Stimulated activated naive CD8-positive, alpha-beta T cell treated with anti-CD3 and anti-CD28 coated beads, Interleukin-15, Interleukin-2, amounts not matched to agents 100 U/mL and 50 U/mL, for 24 hours (primary cell): ENCODE results near the gene TRIM59.
A peak's percentile ranks its signal among the peaks of the same experiment; 100 is the strongest.

Experiments
- ATAC-seq: fragments of 150-1000 bp; cut with Tn5 transposase; one replicate; pipeline ENCODE4 v1.10.0; 2021
- DNase-seq: peaks from one replicate; pipeline ENCODE4 v3.0.0; 2021

Gene TRIM59, protein sequence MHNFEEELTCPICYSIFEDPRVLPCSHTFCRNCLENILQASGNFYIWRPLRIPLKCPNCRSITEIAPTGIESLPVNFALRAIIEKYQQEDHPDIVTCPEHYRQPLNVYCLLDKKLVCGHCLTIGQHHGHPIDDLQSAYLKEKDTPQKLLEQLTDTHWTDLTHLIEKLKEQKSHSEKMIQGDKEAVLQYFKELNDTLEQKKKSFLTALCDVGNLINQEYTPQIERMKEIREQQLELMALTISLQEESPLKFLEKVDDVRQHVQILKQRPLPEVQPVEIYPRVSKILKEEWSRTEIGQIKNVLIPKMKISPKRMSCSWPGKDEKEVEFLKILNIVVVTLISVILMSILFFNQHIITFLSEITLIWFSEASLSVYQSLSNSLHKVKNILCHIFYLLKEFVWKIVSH

DNA sequence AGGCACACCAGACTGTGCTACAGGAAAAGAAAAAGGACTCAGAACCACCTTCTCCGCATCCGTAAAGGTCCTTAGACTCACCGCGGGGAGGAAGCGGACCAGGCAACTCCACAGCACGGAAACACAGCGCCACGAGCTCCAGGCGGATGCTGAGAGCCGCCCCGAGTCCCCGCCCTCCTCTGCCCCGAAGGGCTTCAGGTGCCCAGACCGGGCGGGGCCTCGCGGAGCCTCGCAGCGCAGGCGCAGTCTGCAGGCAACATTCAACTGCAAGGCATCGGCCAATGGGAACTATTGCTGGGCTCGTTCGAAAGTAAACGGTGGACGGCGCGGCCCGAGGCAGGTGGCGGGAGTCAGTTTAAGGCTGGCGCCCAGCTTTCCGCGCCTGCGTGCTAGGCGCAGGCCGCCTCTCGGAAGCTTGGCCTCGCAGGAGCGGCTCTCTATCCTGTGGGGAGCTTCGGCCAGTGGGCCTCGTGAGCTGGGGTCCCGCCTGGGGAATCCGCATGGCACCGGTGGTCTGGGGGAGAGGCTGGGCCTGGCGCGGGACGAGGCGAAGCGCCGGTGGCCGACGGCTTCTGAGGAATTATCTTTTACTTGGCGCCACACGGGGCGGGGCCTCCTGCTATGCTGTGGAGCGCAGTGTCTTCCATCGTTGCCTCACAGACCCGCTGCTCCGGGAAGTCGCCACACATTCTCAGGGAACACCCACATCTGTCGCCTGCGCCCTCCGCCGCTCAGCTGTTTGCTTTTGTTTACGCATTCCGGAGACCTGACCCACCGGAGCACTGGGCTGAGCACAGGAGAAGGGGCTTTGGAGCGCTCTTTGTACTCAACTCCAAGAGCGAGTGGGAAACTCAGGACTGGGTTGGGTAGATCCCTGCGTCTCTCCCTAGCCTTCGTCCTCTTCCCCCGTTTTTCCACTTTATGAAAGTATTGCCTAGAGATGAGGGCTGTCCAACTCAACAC lies at the start of gene TRIM59:
Gene TRIM59, minus strand, starts transcription at position 151 of the 963 bp plus-strand sequence. CDS start 10,603 bp downstream, outside the sequence.
- peak; percentile 96 for ATAC-seq
- DNase-seq, result peak; percentile 97

DNA sequence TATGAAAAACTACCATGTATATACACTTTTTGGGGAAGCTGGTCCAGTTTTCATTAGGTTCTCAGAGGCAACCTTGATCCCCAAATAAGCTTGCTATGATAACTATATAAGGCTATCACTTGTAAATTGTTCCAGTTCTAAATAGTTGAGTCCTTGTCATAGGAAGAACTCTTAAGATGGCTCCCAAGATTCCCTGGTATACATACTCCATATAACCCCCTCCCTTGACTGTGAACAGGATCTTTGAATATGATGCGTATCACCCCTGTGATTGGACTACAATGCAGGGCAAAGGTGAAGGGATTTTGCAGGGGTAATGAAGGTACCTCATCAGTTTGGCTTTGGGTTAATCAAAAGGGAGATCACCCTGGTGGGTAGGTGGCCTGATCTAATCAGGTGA lies 48.6 kb upstream of the TRIM59 start:
- ATAC-seq (no peak), DNase-seq (no peak)

- no peak for ATAC-seq
- no peak for DNase-seq
These were observed 40.6 kb upstream of the TRIM59 start for GRCh38 chr3:160490166-160490565.

- ATAC-seq (no peak), DNase-seq (no peak)
These were observed 36.9 kb upstream of the TRIM59 start for GRCh38 chr3:160486459-160486869.

GRCh38 chr3:160482796-160483195 lies 33.2 kb upstream of the TRIM59 start:
- ATAC-seq (no peak), DNase-seq (no peak)

DNA sequence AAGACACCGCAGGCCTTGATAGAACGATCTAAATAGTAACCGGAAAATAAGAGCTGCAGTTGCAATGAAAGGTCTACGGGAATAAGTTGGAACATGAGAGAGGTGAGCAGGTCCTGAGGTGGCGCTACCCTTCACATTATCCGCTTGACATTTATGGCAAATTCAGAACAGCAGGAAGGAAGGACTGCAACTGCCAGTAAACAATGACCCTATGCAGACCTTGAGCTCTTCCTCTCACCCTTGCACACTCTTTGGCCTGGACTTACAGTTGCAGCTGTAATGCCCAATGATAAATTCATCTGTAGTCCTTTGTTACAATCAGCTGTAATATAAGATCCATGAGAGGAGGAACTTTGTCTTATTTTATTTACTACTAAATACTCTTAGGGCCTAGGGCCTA lies 32.3 kb upstream of the TRIM59 start:
- ATAC-seq, result no peak
- DNase-seq, result no peak

GRCh38 chr3:160480931-160481330 lies 31.3 kb upstream of the TRIM59 start:
- DNase-seq (no peak), ATAC-seq (no peak)

GRCh38 chr3:160479376-160479775 lies 29.8 kb upstream of the TRIM59 start:
- no peak for DNase-seq
- no peak for ATAC-seq

- DNase-seq, result no peak
These were observed 28.8 kb upstream of the TRIM59 start for GRCh38 chr3:160478338-160478737.

GRCh38 chr3:160477750-160478149 lies 28.2 kb upstream of the TRIM59 start:
- ATAC-seq, result no peak

More at GRCh38 chr3:160478338-160478737, 28.8 kb upstream of the TRIM59 start:
- ATAC-seq, result no peak

DNA sequence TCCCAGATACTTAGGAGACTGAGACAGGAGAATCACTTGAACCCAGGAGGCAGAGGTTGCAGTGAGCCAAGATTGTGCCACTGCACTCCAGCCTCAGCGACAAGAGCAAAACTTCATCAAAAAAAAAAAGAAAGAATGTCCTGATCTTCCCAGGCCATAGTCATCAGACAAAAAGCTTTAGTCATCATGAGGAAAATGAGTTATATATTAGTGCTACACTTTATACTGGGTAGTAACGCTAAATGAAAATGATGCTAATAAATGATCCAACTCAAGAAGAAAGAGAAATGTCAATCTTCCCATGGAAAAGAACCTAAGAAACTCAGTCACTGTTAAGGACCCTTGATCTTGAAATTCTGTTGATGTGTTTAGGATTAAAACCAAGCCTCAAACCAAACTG lies 26.3 kb upstream of the TRIM59 start:
- DNase-seq (no peak), ATAC-seq (no peak)

More at GRCh38 chr3:160477750-160478149, 28.2 kb upstream of the TRIM59 start:
- DNase-seq, result no peak

DNA sequence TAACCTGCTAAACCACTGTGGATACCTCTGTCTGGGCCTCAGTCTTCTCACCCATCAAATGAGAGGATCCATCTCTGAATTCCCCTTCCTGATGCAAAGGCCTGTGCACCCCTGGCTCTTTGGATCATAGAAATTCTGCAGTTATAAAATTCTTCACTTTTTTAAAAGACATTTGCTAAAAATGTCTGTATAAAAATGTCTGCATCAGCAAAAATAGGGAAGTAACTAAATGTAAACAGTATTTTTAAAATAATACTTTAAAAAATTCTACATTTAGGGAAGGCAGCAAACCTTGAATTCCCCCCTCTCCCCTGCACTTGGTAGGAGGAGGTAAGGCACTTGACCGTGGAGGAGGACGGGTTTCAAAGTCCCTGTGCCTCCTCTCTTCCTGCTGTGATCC lies 25.6 kb upstream of the TRIM59 start:
- ATAC-seq, result no peak
- DNase-seq, result no peak

- DNase-seq (no peak), ATAC-seq (no peak)
These were observed 24.8 kb upstream of the TRIM59 start for GRCh38 chr3:160474416-160474838.

- DNase-seq, result no peak
These were observed 24.4 kb upstream of the TRIM59 start for GRCh38 chr3:160473978-160474377.

DNA sequence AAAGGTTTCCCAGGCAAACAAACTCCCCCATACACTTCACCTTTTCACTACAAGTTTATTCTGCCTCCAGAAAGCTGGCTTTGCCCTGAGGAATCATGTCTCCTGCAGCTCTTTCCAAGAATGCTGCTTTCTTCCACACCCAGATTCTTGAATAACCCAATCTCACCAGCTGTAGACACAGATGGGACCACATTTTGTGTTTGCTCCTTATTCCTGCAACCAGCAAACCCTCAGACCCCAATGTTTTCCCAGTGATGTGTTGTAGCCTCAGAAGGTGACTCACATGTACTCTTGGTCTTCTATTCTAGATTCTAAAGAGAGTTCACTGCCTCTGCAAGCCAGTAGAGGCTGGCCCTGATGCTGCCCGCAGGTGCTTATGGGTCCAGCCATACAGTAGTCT lies 23.6 kb upstream of the TRIM59 start:
- DNase-seq (no peak), ATAC-seq (no peak)

More at GRCh38 chr3:160473978-160474377, 24.4 kb upstream of the TRIM59 start:
- no peak for ATAC-seq

DNA sequence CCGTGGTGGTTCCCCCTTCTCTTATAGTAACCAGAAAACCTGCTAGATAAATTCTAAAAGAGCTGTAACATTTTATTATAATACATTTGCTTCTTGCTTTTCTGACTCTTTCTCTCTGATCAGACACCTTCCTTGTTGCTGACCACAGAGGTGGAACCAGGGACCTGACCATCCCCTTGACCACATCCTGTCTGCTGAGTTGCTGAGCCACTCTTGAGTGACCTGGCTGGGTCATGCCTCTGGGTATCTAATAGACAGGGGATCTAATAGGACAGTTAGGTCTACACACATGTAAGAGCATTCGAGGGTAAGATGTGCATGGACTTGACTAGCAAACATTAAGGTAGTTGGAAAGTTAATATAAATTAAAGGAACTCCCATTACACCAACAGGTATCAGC lies 22.8 kb upstream of the TRIM59 start:
- DNase-seq, result no peak
- no peak for ATAC-seq

DNA sequence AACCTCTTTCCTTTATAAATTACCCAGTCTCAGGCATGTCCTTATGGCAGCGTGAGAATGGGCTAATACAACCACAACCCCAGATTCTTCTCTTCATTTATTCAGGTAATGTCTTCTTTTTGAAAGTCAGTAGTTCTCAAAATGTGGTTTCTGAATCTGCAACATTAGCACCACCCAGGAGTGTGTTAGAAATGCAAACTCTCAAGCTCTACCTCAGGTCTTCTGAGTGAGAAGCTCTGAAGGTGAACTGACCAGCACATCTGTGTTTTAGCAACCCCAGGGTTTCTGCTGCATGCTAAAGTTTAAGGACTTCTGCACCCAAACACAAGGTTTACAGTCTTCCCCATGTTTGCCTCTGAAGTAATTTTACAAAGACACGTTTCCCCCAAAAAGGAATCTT lies 22.3 kb upstream of the TRIM59 start:
- DNase-seq (no peak), ATAC-seq (no peak)

- ATAC-seq, result no peak
- DNase-seq, result no peak
These were observed 20.6 kb upstream of the TRIM59 start for GRCh38 chr3:160470181-160470580.

DNA sequence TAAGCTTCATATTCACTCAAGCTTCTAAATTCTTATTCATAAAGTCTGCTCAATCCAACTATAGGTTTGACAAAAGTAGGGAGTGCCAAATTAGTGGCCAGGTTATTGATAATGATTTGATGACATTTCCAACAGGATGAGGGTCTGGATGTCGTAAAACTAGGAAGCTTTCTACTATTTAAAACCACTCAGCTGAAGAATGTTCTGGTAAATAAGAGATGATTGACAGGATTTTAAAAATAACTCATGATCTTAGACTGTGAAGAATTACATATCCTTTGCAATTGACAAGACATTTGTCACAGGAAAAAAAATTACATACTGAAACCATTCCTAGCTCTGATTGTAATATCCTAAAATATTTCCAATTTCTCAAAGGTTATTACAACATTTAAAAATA lies 15.4 kb upstream of the TRIM59 start:
- no peak for DNase-seq
- no peak for ATAC-seq

DNA sequence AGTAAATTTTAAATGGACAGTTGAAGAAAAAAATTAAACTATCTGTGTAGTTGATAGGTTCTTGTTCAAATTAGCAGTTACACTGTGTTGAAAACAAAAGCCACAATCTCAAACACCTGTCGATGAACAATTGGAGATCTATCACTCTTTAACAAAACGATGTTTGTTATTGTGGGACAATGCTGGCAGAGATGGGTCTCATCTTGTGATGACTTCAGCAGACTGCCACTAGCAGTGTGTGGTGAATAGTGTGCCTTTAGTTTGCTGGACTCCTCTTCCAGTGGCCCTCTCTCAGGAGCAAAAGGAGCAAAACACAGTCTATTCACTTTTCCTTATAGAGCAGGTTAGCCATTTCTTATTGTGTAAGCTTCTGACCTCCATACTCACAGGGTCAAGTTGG lies 14.7 kb upstream of the TRIM59 start:
- no peak for DNase-seq
- ATAC-seq, result no peak

- DNase-seq (no peak), ATAC-seq (no peak)
These were observed 10.4 kb upstream of the TRIM59 start for GRCh38 chr3:160460033-160460432.

DNA sequence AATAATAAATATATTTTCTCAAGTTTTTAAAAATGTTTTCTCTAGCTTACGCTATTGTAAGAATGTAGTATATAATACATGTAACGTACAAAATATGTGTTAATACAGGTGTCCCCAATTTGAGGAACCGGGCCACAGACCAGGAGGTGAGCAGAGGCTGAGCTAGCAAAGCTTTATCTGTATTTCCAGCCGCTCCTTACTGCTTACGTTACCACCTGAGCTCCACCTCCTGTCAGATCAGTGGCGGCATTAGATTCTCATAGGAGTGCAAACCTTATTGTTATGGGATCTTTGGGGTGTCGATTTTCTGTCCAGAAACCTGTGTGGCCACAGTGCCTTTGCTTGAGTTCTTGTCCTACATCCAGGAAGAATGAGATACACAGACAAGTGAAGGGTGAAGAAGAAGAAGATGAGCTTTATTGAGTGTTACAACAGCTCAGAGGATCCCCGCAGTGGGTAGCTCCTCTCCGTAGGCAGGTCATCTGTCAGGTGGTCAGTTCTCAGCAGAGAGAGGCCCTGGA lies 9.9 kb upstream of the TRIM59 start:
- ATAC-seq, result no peak

DNA sequence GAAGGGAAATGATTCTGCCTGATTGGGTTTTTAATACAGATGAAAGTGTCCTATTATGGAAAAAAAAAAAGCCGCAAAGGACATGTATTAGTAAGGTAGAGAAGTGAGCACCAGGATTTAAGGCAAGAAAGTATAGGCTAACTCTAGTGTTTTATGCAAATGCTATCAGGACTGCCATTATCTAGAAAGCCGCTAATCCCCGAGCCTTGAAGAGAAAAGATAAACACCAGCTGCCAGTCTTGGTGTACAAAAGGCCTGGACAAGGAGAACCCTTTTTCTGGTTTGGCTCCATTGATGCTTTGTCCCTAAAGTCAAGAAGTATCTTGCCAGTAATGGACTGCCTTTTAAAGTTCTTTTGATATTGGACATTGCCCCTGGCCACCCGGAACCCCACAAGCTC lies 8.6 kb upstream of the TRIM59 start:
- no peak for ATAC-seq

More for the DNA sequence above, 9.9 kb upstream of the TRIM59 start:
- DNase-seq, result no peak

More for the DNA sequence above, 8.6 kb upstream of the TRIM59 start:
- no peak for DNase-seq
